GM12865 (cell line): ENCODE data around the gene SLC10A7.
A peak's percentile ranks its signal among the peaks of the same experiment; 100 is the strongest.

ENCODE experiments used
- DNase-seq: peaks from one replicate; pipeline ENCODE4 v3.0.0; 2010; ENCODE audit warnings: low read depth
- H3K4me3 ChIP-seq: 2 replicates; pipeline ENCODE4 v1.5.1; 2011; ENCODE audit warnings: mild to moderate bottlenecking, low read depth, low read length, control low read depth
- TF ChIP-seq, protein P1 (sequence below): IDR thresholded peaks from 2 replicates; pipeline ENCODE4 v1.5.1; 2011; ENCODE audit warnings: low read length, control low read depth, low read depth, inconsistent platforms; ENCODE audit not compliant: insufficient read depth; ENCODE audit errors: missing control alignments

SLC10A7 gene

DNA sequence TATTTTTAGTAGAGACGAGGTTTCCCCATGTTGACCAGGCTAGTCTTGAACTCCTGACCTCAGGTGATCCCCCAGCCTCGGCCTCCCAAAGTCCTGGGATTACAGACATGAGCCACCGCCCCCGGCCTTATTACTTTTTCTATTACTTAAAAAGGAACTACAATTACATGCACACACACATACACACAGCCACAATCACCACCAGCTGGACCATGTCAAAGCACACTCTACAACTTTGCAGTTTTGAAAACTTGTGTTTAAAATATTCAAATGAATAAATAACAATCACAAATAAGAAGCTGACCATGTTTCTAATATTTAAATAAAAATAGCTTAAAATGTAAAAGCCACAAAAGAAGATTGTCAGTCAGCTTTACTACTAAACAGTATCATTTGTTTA lies 23.4 kb downstream of the SLC10A7 start:
- no peak for DNase-seq
- TF ChIP-seq, protein P1, sequence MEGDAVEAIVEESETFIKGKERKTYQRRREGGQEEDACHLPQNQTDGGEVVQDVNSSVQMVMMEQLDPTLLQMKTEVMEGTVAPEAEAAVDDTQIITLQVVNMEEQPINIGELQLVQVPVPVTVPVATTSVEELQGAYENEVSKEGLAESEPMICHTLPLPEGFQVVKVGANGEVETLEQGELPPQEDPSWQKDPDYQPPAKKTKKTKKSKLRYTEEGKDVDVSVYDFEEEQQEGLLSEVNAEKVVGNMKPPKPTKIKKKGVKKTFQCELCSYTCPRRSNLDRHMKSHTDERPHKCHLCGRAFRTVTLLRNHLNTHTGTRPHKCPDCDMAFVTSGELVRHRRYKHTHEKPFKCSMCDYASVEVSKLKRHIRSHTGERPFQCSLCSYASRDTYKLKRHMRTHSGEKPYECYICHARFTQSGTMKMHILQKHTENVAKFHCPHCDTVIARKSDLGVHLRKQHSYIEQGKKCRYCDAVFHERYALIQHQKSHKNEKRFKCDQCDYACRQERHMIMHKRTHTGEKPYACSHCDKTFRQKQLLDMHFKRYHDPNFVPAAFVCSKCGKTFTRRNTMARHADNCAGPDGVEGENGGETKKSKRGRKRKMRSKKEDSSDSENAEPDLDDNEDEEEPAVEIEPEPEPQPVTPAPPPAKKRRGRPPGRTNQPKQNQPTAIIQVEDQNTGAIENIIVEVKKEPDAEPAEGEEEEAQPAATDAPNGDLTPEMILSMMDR: no peak
- no peak overlapping the region for H3K4me3 ChIP-seq

DNA sequence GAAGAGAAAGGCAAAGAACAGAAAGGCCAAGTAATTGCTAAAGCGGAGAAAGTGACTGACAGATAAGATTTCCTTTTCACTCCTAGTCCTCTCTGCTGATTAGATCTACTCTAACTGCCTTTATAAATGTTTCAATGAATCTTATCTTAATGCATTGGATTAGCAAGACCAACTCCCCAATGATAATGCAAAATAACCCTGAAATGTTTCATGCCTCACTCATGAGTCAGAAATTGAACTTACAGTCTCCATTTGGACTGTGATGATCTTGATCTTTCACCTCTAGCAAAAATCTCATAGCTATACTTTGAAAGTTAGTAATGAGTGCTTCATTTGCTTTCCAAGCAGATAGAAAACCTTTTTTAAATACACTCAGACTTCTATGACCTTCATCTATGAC lies 26.5 kb downstream of the SLC10A7 start:
- TF ChIP-seq, protein P1: no peak
- no peak overlapping the region for H3K4me3 ChIP-seq
- no peak for DNase-seq

DNA sequence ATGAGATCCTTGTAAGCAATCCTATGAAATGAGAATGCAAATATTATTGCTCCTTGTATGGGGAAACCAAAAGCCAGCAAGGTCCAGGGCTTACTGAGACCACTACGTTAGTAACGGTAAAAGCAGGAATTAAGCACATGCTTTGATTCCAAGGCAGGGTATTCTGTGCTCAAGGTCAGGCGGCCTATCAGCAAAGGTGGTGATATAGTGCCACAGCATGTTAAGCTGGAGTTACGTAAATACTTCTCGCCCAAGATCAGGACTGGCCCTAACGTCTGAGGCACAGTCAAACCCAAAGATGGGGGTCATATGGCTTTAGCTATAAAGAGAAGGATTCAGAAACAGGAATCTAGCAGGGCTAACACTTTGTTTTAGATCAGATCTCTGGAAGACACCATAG lies 27.6 kb downstream of the SLC10A7 start:
- TF ChIP-seq, protein P1: no peak
- H3K4me3 ChIP-seq: no peak overlapping the region
- no peak for DNase-seq

DNA sequence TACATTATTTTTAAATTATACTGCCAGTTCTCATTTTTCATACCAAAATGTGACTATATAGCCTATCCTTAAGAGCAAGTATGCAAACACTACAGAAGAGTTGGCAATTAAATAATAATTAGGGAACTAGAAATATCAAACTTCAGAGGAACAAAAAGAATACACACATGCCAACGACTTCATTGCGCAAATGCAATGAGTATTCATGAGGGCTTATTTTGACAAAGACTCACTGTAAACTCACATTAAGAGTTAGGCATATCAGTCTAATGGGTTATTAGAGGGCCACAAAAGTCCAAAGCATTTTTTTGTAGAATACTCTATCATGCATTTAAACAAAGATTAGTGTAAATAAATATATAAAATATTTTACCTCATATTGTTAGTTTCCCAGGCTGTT lies 31.6 kb downstream of the SLC10A7 start:
- TF ChIP-seq, protein P1: no peak
- H3K4me3 ChIP-seq: no peak overlapping the region
- DNase-seq: no peak

DNA sequence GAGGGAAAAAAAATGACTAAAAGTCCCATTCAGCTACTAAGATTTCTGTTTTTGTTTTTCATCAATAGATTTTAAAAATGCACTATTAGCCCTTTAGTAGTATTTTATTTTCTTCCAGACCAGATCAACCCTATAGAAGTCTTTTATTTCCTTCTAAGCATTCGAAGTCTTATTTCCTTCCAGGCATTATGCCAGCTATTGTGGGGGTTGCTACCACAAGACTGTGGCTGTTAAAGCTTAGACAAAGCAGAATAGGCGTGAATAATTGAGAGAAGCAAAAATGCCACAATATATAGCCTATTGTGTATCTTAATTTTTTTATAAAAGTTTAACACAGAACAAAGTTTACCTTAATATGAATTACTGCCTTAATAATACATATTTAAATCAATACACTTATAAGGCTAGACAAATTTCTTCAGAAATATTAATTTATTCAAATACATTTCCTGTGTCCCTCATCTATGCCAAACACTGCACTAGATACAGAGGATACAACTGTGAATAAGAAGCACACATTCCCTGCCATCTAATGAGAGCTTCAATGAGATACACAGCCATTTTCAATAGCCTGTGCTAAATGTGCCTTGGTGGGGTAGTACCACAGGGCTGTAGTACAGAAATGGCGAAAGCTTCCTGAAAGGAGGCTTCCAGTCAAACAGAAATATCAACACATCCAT lies 33.1 kb downstream of the SLC10A7 start:
- TF ChIP-seq, protein P1: no peak
- DNase-seq: no peak
- H3K4me3 ChIP-seq: no peak overlapping the region

DNA sequence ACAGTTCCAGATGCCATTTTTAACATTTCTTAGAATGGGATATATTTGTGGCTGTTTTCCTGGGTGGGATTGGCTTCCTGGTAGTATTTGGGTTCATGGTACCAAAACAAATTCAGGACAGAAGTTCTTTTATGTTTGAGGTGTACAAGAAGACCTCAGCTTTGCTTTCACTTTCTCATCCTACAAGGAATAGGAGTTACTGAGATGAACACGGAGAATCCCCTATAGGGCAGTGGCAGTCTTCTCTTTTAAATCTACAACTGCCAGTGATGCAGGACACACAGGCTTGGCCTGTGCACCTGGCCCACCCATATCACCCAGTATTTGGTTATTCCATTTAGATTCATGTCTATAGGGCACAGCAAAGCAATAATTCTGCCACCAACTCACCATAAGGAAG lies 35.2 kb downstream of the SLC10A7 start:
- peak overlapping the region; percentile 10 for H3K4me3 ChIP-seq
- TF ChIP-seq, protein P1: no peak
- peak; percentile 61 for DNase-seq

DNA sequence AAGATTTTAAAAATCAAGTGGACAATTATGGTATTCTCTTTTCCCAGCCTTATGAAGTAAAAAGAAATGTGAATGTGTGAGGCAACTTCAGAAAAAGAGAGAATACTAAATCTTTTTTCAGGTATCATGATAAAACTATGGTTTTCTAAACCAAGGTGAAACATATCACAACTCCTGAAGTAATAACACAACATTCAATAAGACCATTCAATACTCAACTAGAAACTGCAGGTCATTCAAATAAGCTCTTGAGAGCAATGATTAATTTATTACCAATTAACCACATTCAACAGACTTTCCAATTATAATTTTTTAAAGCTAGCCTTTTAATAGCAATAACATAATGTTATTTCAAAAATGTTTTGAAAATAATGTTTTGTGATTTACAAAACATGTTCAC lies 35.8 kb downstream of the SLC10A7 start:
- no peak overlapping the region for H3K4me3 ChIP-seq
- peak; percentile 11 for DNase-seq
- TF ChIP-seq, protein P1: no peak
